HEK293 (cell line): ENCODE measurements around the gene RCOR3.

Source experiments
- BCL11A ChIP-seq: fragments of 450-650 bp; formaldehyde crosslinking; IDR thresholded peaks from 2 replicates; pipeline ENCODE4 v1.5.1; 2016; ENCODE audit warnings: low read depth, missing biosample characterization, missing genetic modification characterization
- ZBTB20 ChIP-seq: fragments of 450-650 bp; formaldehyde crosslinking; IDR thresholded peaks from 2 replicates; pipeline ENCODE4 v1.5.1; 2016; ENCODE audit warnings: missing biosample characterization, missing genetic modification characterization
- ZNF214 ChIP-seq: fragments of 450-650 bp; formaldehyde crosslinking; IDR thresholded peaks from 2 replicates; pipeline ENCODE4 v1.5.1; 2017; ENCODE audit warnings: missing biosample characterization, mild to moderate bottlenecking, missing genetic modification characterization, borderline replicate concordance
- ZNF274 ChIP-seq, 2 experiments: fragments of 200-500 bp in 1 of 2; fragments of 450-650 bp in 1 of 2; sonication (Bioruptor generic) in 1 of 2; formaldehyde crosslinking in 1 of 2; IDR thresholded peaks; 2 replicates each; pipeline versions ENCODE4 v1.5.1 to v1.6.1; 2014 to 2016; ENCODE audit warnings: borderline replicate concordance in 1 of 2, inconsistent platforms in 1 of 2, low read length in 1 of 2, missing biosample characterization in 1 of 2, missing genetic modification characterization in 1 of 2
- ZNF280D ChIP-seq: fragments of 450-650 bp; formaldehyde crosslinking; IDR thresholded peaks from 2 replicates; pipeline ENCODE4 v1.5.1; 2016; ENCODE audit warnings: missing biosample characterization, missing genetic modification characterization
- ZNF510 ChIP-seq: fragments of 450-650 bp; formaldehyde crosslinking; IDR thresholded peaks from 2 replicates; pipeline ENCODE4 v1.5.1; 2018; ENCODE audit warnings: mild to moderate bottlenecking, missing genetic modification characterization, missing biosample characterization; ENCODE audit not compliant: insufficient replicate concordance
- ZNF664 ChIP-seq: fragments of 450-650 bp; formaldehyde crosslinking; IDR thresholded peaks from 2 replicates; pipeline ENCODE4 v1.5.1; 2016; ENCODE audit warnings: missing biosample characterization, missing genetic modification characterization
- ZNF707 ChIP-seq: fragments of 450-650 bp; formaldehyde crosslinking; IDR thresholded peaks from 2 replicates; pipeline ENCODE4 v1.5.1; 2016; ENCODE audit warnings: missing biosample characterization, missing genetic modification characterization
- ZNF76 ChIP-seq: fragments of 450-650 bp; formaldehyde crosslinking; IDR thresholded peaks from 2 replicates; pipeline ENCODE4; 2016; ENCODE audit warnings: low read depth, missing biosample characterization, missing genetic modification characterization, borderline replicate concordance
- TF ChIP-seq, protein P1 (sequence below): fragments of 450-650 bp; formaldehyde crosslinking; IDR thresholded peaks from 2 replicates; pipeline ENCODE4 v1.5.1; 2016; ENCODE audit warnings: missing biosample characterization, missing genetic modification characterization
- TF ChIP-seq, protein P2 (sequence below): fragments of 450-650 bp; formaldehyde crosslinking; optimal IDR thresholded peaks from 2 replicates; pipeline ENCODE3; 2016; ENCODE audit warnings: missing biosample characterization, mild to moderate bottlenecking, missing genetic modification characterization
- TF ChIP-seq, protein P3 (sequence below): fragments of 450-650 bp; formaldehyde crosslinking; IDR thresholded peaks from 2 replicates; pipeline ENCODE4 v1.5.1; 2016; ENCODE audit warnings: missing biosample characterization, missing genetic modification characterization, low read depth
- TF ChIP-seq, protein P4 (sequence below): fragments of 450-650 bp; formaldehyde crosslinking; IDR thresholded peaks from 2 replicates; pipeline ENCODE4 v1.5.1; 2016; ENCODE audit warnings: missing biosample characterization, missing genetic modification characterization

DNA sequence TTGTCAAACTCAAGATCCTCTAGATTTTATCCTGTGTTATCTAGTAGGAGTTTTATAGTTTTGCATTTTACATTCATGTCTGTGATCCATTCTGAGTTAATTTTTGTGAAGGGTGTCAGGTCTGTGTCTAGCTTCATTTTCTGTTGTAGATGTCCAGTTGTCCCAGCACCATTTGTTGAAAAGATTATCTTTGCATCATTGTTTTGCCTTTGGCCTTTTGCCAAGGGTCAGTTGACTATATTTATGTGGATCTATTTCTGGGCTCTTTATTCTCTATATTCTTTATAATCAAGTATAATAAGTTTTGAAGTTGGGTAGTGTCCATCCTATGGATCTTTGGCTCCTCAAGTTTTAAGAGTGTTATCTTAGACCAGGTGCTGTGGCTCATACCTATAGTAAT is 89.4 kb downstream of the RCOR3 start:
- TF ChIP-seq, protein P1, sequence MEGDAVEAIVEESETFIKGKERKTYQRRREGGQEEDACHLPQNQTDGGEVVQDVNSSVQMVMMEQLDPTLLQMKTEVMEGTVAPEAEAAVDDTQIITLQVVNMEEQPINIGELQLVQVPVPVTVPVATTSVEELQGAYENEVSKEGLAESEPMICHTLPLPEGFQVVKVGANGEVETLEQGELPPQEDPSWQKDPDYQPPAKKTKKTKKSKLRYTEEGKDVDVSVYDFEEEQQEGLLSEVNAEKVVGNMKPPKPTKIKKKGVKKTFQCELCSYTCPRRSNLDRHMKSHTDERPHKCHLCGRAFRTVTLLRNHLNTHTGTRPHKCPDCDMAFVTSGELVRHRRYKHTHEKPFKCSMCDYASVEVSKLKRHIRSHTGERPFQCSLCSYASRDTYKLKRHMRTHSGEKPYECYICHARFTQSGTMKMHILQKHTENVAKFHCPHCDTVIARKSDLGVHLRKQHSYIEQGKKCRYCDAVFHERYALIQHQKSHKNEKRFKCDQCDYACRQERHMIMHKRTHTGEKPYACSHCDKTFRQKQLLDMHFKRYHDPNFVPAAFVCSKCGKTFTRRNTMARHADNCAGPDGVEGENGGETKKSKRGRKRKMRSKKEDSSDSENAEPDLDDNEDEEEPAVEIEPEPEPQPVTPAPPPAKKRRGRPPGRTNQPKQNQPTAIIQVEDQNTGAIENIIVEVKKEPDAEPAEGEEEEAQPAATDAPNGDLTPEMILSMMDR (tag by site-specific recombination): no peak
- TF ChIP-seq, protein P2, sequence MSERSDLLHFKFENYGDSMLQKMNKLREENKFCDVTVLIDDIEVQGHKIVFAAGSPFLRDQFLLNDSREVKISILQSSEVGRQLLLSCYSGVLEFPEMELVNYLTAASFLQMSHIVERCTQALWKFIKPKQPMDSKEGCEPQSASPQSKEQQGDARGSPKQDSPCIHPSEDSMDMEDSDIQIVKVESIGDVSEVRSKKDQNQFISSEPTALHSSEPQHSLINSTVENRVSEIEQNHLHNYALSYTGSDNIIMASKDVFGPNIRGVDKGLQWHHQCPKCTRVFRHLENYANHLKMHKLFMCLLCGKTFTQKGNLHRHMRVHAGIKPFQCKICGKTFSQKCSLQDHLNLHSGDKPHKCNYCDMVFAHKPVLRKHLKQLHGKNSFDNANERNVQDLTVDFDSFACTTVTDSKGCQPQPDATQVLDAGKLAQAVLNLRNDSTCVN (tag by site-specific recombination): no peak
- TF ChIP-seq ZNF214 (tag by site-specific recombination) (no peak), ZNF76 (no peak), ZNF280D (tag by site-specific recombination) (no peak), ZNF510 (no peak), ZNF274 (IDR thresholded peaks at IDR 0.05; ENCODE audit: low read length) (no peak), ZNF274 (tag by site-specific recombination; IDR thresholded peaks at IDR 0.05; ENCODE audit: borderline replicate concordance) (no peak), BCL11A (no peak), ZNF664 (tag by site-specific recombination) (no peak), ZNF707 (tag by site-specific recombination) (no peak), ZBTB20 (tag by site-specific recombination) (no peak)
- TF ChIP-seq, protein P3, sequence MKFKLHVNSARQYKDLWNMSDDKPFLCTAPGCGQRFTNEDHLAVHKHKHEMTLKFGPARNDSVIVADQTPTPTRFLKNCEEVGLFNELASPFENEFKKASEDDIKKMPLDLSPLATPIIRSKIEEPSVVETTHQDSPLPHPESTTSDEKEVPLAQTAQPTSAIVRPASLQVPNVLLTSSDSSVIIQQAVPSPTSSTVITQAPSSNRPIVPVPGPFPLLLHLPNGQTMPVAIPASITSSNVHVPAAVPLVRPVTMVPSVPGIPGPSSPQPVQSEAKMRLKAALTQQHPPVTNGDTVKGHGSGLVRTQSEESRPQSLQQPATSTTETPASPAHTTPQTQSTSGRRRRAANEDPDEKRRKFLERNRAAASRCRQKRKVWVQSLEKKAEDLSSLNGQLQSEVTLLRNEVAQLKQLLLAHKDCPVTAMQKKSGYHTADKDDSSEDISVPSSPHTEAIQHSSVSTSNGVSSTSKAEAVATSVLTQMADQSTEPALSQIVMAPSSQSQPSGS (tag by site-specific recombination): no peak
- TF ChIP-seq, protein P4, sequence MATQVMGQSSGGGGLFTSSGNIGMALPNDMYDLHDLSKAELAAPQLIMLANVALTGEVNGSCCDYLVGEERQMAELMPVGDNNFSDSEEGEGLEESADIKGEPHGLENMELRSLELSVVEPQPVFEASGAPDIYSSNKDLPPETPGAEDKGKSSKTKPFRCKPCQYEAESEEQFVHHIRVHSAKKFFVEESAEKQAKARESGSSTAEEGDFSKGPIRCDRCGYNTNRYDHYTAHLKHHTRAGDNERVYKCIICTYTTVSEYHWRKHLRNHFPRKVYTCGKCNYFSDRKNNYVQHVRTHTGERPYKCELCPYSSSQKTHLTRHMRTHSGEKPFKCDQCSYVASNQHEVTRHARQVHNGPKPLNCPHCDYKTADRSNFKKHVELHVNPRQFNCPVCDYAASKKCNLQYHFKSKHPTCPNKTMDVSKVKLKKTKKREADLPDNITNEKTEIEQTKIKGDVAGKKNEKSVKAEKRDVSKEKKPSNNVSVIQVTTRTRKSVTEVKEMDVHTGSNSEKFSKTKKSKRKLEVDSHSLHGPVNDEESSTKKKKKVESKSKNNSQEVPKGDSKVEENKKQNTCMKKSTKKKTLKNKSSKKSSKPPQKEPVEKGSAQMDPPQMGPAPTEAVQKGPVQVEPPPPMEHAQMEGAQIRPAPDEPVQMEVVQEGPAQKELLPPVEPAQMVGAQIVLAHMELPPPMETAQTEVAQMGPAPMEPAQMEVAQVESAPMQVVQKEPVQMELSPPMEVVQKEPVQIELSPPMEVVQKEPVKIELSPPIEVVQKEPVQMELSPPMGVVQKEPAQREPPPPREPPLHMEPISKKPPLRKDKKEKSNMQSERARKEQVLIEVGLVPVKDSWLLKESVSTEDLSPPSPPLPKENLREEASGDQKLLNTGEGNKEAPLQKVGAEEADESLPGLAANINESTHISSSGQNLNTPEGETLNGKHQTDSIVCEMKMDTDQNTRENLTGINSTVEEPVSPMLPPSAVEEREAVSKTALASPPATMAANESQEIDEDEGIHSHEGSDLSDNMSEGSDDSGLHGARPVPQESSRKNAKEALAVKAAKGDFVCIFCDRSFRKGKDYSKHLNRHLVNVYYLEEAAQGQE: no peak
